Stimulated activated CD8-positive, alpha-beta memory T cell treated with anti-CD3 and anti-CD28 coated beads, Interleukin-12 subunit alpha, Interleukin-12 subunit beta, amount 100 ng/mL, for 24 hours (primary cell): Measurements from ENCODE around the gene CELF5.
A peak's percentile ranks its signal among the peaks of the same experiment; 100 is the strongest.
"Not testable (repeated sequence)": the region's sequence is repeated elsewhere in the genome, so short reads cannot be mapped to it uniquely, and the experiment has no call there.

Experiments
- DNase-seq: peaks from one replicate; pipeline ENCODE4 v3.0.0-alpha.2; 2020; ENCODE audit errors: extremely low read depth

Gene CELF5

DNA sequence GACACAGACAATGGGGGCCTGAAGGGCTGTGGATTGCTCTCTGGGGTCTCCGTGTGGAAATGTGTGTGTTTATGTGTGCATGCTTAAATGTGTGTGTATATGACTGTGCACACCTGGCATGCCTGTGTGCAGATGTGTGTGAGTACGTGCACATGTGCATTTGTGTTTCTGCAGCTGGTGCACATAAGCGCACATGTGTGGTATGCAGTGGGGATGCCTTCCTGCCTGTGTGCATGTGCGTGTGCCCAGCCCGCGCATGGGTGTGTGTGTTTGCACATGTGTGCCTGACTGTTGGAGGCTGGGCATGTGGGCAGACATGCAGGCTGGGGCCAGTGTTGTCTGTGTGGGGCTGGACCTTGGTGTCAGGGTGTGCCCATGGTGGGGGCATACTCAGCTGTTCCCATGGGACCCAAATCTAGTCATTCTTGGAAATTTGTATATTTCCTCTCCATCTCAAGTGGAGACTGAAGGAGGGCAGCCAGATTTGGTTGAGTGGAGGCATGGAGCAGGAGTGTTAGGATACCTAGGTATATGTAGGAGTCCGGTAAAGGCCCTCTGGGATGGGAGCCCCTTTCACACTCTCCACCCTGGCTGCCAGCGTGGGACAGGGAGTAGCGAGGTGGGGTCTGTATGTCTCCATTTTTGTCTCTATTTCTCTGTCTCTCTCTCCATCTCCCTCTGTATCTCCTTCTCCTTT lies 49.9 kb downstream of the CELF5 start:
- no peak for DNase-seq

DNA sequence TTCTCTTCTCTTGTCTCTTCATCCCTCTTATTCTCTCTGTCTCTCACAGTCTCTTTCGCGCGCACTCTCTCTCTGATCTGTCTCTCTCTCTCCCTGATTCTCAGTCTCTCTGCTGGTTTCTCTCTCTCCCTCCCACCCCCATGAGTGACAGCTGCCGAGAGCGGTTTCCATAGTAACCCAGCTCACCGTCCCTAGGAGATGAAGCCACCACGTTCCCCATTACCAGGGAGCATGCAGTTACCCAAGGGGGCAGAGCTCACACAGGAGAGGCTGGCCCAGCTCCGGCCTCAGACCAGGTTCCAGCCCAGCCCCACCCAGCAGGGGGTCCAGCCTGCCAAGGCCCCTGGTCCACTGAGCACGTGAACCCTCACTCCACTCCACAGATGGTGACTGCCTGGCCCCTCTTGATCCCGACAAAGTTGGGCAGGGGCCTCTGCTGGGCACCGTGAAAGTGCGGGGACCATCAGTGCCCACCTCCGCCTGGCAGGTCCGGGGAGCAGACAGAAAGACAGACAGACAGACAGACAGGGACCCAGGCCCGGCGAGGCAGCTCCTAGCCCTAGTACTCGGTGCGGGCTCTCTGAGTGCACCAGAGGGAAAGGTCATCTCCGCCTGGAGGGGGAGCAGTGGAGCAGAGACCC lies 50.6 kb downstream of the CELF5 start:
- DNase-seq = no peak

DNA sequence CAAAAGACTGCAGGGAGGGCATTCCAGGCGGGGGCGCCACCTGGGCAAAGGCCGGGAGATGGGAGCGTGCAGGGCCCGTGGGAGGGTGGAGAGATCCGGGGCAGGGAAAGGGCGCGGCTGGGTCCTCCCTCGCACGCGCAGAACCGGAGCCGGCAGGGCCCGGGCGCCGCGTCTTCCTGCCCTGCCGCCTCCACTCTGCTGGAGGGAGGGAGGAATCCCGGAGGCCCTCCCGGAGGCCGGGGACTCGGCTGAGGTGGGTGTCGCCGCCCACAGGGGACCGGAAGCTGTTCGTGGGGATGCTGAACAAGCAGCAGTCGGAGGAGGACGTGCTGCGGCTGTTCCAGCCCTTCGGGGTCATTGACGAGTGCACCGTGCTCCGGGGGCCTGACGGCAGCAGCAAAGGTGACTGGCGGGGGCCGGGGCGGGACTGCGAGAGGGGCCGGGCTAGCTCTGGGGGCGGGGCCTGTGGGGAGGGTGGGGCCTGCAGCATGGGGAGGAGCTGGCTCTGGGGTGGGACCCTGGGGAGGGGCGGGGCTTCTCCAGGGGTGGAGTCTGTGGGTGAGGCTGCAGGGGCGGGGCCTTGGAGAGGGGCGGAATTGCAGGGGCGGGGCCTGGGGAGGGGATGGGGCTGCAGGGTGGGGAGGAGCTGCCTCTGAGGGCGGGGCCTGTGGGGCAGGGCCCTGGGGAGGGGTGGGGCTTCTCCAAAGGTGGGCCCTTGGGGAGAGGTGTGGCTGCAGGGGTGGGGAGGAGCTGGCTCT lies 51.3 kb downstream of the CELF5 start:
- peak; percentile 82 for DNase-seq

DNA sequence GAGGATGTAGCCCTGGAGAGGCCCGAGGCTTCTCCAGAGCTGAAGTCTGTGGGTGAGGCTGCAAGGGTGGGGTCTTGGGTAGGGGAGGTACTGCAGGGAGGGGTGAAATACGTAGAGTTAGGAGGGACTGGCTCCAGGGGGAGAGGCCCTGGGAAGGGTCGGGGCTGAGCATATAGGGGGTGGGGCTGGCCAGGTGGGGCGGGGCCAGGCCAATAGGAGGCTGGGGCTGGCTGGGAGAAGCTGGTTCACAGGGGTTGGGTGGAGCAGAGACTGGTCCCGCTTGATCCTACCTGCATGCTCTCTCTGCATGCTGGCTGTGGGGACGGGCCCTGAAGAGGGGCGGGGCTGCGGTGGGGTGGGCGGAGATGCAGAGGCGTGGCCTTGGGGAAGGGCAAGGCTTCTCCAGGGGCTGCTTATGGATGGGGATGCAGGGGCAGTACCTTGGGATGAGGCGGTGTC lies 51.9 kb downstream of the CELF5 start:
- no peak for DNase-seq

DNA sequence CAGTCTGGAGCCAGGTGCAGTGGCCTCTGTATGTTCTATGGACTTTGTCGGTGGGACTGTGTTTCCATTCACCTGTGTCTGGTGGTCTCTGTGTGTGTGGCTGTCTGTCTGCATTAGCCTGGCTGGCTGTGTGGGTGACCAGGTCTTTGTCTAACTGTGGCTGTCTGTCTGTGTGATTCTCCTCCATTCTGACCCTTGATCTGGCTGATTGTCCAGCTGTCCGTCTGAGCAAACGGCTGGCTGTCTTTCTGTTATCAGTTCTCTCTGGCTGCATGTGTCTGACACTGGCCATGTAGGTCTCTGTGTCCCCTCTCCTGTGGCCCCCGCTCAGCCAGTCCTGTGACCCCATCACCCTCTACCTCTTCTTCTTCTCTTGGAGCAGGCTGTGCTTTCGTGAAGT lies 53.2 kb downstream of the CELF5 start:
- no peak for DNase-seq

DNA sequence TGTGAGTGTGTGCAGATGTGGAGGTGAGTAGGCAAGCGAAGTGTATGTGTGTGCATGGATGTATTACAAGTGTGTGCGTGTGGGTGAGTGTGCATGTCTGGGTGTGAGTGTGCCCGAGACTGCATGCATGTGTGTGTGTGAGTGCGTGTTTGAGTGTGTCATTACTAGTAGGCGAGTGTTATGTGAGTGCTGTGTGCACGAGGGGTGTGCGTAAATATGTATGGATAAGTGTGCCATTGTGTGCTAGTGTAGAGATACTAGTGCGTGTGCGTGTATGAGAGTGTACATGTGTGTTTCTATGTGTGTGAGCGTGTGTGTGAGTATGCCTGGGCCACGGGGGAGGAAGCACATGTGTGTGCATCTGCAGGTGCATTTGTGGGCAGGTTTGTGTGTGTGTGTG lies 53.8 kb downstream of the CELF5 start:
- no peak for DNase-seq

DNA sequence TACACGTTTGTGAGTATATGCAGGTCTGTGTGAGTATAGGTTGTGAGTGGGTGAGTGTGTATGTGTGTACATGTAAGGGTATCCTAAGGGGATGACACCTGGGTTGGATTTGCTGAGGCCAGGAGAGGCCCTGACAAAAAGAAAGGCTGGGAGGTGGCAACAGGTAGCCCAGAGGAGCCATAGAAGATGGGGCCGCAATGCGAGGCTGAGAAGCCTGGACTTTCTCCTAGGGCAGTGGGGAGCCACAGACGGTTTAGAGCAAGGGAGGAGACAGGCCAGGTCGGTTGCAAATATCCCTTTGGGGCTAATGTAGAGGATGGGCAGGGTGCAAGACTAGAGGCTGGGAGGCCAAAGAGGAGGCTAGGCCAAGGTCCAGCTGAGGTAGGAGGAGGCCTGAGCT lies 54.3 kb downstream of the CELF5 start:
- DNase-seq = no peak

DNA sequence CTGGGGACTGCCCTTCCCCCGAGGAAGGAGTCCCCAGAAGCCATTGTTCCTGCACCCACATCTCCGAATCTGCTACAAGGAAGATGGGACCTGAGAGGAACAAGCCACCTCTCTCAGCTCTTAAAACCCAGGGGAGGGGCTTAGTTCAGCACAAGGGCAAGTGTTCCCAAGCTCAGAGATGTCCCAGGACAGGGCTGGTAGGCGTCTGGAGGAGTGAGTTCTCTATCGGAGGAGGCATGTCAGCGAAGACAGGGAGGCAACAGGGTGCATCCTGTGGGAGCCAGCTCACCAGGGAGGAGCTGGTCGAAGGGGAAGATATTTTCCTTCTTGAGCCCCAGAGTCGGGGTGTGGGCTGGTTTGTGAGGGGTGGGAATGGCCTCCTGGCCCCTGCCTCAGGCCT lies 54.8 kb downstream of the CELF5 start:
- no peak for DNase-seq

DNA sequence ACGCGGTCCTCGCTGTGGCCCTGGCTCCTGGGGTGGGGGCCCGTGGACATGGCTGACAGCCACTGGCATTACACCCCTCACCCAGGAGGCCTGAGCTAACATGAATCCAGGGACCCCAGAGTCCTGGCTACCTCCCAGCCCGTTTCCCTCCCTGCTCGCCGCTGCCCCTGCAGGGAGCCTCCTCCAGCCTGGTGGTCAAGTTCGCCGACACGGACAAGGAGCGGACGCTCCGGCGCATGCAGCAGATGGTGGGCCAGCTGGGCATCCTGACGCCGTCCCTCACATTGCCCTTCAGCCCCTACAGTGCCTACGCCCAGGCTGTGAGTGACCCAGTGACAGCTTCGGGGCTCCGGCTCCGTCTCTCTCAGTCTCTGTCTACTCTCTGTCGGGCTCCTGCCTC lies 56.6 kb downstream of the CELF5 start:
- no peak for DNase-seq

DNA sequence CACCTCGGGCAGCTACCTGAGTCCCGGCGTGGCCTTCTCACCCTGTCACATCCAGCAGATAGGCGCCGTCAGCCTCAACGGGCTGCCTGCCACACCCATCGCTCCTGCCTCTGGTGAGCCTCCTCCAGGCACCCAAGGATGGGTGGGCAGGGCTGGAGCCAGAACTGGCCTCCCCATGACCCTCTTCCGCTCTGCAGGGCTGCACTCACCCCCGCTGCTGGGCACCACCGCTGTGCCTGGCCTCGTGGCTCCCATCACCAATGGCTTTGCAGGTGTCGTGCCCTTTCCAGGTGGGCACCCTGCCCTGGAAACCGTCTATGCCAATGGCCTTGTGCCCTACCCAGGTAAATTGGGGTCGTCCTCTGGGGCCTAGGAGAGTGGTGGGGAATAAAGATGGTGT lies 57.7 kb downstream of the CELF5 start:
- DNase-seq = no peak

DNA sequence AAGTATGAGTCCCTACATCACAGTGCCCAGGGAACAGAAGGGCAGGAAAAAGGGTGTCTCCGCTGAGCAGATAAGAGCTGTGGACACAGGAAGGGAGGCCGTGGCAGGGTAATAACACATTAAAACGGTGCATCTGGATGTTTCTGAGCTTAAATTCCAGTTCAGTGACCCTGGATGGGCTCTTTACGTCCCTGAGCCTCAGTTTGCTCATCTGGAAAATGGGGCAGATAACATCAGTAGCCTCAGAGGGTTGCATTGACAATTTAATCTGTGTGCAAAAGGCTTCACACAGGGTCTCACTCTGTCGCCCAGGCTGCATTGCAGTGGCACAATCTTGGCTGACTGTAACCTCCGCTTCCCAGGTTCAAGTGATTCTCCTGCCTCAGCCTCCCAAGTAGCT lies 58.1 kb downstream of the CELF5 start:
- no peak for DNase-seq

DNA sequence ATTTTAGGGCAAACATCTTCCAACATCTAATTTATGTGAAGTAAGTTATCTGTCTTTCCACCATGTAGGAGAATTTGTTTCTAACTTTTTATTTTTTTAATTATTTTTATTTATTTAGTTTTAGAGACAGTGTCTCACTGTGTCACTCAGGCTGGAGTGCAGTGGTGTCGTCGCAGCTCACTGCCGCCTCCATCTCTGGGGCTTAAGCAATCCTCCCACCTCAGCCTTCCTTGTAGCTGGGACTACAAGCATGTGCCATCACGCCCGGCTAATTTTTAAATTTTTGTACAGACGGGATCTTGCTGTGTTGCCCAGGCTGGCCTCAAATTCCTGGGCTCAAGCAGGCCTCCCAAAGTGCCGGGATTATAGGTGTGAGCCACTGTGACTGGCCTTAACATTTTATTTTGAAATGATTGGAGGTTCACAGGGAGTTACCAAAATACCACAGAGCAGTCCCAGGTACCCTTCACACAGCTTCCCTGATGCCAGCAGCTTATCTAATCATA lies 58.8 kb downstream of the CELF5 start:
- DNase-seq = no peak

DNA sequence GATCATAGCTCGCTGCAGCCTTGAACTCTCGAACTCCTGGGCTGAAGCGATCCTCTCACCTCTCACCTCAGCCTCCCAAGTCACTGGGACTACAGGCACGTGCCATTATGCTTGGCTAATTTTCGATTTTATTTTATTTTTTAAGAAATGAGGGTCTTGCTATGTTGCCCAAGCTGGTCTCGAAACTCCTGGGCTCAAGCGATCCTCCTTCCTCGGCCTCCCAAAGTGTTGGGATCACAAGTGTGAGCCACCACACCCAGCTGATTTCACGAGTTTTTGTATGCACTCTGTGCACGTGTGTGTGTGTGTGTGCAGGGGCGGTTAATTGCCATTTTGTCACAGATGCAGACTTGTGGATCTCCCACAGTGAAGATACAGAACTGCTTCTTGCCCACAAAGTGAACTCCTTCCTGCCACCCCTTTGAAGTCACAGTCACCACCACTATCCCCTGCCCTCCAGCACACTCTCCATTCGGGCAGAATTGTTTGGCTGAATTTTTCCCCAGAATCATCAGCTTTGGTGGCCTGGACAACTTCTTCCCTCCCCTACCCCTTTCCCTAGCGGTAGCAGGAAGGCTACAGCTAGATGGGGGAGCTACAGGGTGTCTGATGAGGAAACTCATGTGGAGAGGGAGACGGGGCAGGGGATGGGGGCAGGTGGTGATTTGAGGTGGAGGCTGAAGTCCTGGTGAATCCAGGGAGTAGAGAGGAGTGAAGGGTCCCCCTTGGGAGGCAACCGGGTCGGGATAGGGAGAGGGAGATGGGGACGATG lies 59.6 kb downstream of the CELF5 start:
- no peak for DNase-seq

DNA sequence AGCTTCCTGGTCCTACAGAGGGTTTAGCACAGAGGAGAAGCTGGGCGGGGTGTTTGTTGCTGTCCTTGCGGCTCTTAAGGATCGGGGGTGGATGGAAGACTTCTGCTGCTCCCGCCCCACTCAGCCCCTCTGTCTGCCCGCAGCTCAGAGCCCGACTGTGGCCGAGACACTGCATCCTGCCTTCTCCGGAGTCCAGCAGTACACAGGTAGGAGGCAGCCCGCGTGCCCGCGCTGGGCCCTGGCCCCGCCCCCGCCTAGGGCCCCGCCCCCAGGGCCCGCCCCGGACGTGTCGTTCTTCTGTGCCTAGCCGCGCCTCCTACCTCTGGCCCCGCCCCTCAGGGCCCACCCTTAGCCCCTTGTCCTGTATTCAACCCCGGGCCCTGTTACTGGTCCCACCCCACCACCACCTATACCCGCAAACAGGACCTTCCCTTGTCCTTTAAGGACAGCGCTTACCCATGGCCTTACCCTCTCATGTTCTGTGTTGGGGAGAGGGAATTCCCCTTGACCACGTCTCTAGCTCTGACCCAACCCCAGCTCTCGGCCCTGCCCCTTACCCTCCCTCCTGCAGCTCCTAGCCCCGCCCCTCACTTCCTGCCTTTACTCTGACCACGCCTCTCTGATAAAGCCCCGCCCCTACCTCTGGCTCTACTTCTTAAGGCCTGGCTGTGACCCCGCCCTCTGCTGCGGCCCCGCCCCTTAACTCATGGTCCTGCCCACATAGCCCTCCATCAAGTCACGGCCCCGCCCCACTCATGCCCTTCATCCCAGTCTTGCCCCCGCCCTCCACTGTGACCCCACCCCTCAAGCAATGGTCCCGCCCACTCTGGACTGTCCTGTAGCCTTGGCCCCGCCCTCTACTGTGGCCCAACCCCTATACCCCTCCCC lies 60.5 kb downstream of the CELF5 start:
- DNase-seq = peak; percentile 35

DNA sequence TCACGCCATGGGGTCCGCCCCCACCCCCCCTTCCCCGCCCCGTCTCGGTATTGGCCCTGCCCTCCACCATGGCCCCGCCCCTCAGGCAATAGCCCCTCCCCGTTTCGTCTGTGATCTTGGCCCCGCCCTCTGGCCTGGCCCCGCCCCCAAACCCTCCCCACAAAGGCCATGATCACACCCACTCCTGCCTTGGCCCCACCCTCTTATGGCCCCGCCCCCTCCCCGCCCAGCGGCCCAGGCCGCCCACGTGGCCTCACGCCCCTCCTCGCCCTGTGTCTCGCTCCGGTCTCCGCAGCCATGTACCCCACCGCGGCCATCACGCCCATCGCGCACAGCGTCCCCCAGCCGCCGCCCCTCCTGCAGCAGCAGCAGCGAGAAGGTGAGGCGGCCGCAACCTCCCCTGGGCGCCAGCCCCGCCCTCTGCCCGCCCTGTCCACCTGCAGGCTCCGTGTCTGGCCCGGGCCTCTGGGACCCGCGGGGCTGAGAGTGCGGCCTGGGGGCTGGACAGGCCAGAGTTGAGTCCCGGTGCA lies 61.3 kb downstream of the CELF5 start:
- peak; percentile 21 for DNase-seq

DNA sequence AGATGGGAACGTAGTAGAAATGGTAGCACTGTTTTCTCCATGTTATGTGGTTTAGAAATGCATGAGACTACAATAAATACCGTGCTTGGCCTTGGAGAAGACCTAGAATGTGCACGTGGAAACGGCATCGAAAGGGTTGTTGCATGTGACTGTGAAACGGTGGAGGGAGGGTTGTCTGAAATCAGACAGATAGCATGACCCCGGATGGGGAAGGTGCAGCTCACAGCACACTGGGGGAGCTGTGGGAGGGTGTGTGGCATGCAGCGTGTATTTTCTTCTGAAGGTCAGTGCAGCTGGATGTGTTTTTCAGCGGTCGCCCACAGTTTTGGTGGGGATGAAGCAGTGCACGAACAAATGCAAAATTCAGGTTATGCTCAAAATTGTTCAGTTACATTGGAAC lies 63.4 kb downstream of the CELF5 start:
- DNase-seq = no peak

DNA sequence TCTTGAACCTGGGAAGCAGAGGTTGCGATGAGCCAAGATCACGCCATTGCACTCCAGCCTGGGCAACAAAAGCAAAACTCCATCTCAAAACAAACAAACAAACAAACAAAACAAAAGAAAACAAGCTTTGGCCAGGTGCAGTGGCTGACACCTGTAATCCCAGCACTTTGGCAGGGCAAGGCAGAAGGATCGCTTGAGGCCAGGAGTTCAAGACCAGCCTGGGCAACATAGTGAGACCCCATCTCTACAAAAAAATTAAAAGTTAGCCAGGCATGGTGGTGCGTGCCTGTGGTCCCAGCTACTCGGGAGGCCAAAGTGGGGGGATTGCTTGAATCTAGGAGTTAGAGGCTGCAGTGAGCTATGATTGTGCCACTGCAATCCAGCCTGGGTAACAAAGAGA lies 64.0 kb downstream of the CELF5 start:
- DNase-seq = not testable (repeated sequence)

DNA sequence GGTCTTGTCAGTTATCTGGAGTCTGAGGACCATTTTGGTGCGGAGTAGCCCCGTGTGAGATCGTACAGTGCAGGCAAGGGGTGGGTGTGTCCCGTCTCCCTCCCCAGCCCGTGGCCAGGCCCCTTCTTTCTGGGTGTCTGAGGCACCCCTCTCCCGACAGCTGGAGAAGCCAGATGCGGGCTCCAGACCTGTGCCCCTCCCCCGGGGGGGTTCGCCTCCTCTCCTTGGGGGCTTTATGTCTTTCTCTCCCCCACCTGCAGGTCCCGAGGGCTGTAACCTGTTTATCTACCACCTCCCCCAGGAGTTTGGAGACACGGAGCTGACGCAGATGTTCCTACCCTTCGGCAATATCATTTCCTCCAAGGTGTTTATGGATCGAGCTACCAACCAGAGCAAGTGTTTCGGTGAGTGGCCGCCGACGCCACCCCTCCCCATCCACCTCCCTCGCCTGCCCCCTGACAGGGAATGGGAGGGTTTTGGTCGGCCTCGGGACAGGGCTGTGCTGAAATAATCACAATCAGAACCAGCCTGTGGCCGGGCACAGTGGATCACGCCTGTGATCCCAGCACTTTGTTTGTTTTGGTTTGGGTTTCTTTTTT lies 65.6 kb downstream of the CELF5 start:
- no peak for DNase-seq

DNA sequence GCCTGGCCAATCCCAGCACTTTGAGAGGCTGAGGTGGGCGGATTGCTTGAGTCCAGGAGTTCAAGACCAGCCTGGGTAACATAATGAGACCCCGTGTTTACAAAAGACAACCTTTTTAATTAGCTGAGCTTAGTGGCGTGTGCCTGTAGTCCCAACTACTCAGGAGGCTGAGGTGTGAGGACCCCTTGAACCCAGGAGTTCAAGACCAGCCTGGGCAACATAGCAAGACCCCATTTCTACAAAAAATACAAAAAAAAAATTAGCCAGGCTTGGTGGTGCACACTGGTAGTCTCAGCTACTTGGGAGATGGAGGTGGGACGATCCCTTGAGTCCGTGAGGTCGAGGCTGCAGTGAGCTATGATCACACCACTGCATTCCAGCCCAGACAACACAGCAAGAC lies 66.4 kb downstream of the CELF5 start:
- not testable (repeated sequence) for DNase-seq

DNA sequence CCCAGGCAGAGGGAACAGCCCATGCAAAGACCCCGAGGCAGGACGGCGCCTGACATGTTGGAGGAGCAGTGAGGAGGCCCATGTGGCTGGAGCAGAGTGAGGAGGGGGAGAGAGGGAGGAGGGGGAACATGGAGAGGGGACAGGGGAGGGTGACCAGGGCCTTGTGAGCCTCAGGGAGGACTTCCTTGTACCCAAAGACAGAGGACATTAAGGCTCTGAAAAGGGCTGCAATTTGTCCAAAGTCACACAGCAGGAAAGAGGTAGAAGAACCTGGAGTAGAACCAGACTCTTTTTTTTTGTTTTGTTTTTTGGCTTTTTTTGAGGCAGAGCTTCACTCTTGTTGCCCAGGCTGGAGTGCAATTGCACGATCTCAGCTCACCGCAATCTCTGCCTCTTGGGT lies 67.2 kb downstream of the CELF5 start:
- no peak for DNase-seq
